Left forelimb (tissue), 1 donor: ENCODE measurements around the gene FAM161A.

Experiments used
- DNase-seq: peaks from one replicate; pipeline ENCODE4 v3.0.0-alpha.2; 2018; ENCODE audit warnings: low spot score

Gene FAM161A

GRCh38 chr2:61784643-61785042, 69.2 kb downstream of the FAM161A start:
- no peak for DNase-seq

GRCh38 chr2:61775956-61776570, 77.8 kb downstream of the FAM161A start:
- no peak for DNase-seq
